ENCODE data around the gene AVL9. TPM values are rescaled to one million over a fixed set of nuclear protein-coding genes. Genes with fewer than 3 reads are reported as not detected.

AVL9 gene
- total RNA-seq, 2 donors from 2014 or later, result 21.9 to 27.8 TPM

- H3K27ac ChIP-seq, result no peak overlapping the region
- intact Hi-C loops (cut with DNase I), result no loop called here
- no peak overlapping the region for H3K4me3 ChIP-seq
- TF ChIP-seq, protein P1, sequence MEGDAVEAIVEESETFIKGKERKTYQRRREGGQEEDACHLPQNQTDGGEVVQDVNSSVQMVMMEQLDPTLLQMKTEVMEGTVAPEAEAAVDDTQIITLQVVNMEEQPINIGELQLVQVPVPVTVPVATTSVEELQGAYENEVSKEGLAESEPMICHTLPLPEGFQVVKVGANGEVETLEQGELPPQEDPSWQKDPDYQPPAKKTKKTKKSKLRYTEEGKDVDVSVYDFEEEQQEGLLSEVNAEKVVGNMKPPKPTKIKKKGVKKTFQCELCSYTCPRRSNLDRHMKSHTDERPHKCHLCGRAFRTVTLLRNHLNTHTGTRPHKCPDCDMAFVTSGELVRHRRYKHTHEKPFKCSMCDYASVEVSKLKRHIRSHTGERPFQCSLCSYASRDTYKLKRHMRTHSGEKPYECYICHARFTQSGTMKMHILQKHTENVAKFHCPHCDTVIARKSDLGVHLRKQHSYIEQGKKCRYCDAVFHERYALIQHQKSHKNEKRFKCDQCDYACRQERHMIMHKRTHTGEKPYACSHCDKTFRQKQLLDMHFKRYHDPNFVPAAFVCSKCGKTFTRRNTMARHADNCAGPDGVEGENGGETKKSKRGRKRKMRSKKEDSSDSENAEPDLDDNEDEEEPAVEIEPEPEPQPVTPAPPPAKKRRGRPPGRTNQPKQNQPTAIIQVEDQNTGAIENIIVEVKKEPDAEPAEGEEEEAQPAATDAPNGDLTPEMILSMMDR (IDR thresholded peaks at IDR 0.05), result no peak
- TF ChIP-seq POLR2A (IDR thresholded peaks at IDR 0.05) (no peak), POLR2AphosphoS5 (IDR thresholded peaks at IDR 0.05) (no peak)
- WGBS, result 96% methylated on average over 5 of the region's 5 CpGs
- no peaks in the 10 kb centered on the region for H3K27me3 ChIP-seq (replicated peaks; ENCODE audit: insufficient read depth)
- H3K36me3 ChIP-seq, result no peaks in the 10 kb centered on the region
- no peaks in the 10 kb centered on the region for H3K9me3 ChIP-seq
- no peak for DNase-seq (ENCODE audit: low spot score)
- H3K4me1 ChIP-seq (replicated peaks), result no peaks in the 10 kb centered on the region
These were observed 37.4 kb downstream of the AVL9 start for GRCh38 chr7:32532716-32533115.

DNA sequence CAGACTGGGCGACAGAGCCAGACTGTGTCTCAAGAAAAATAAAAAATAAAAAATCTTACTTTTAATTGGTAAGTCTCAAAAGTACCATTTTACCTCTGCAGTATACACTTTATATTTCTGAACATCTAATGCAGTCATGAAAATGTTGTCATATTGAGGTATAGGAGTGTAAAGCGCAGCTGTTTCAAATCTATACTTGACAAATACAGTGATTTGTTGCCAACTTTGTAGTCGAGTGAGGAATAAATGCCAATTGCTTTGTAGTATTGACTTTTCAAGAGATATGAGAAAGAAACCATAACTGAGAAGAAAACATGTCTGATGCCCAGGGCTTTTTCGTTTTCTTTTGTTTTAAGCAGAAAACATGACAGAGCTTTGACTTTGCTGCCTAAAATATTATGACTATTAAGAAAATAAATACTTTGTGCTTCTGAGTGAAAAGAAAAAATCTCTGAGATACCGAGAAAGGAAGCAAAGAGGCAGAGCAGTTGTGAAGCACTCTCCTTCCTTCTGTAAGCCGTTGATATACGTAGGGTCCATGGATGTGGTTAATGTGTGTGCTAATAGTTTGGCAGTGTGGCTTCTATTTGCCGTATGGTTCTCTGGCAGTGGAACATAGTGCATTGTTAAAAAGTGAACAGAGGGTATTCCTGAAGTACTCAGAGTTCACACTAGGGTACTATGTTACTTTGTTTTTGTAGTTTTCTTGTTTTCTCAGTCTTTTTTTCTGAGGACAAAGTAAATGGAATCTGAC, 38.2 kb downstream of the AVL9 start:
- no peaks in the 10 kb centered on the region for H3K9me3 ChIP-seq
- WGBS, result 53% methylated on average over 8 of the region's 8 CpGs
- TF ChIP-seq, protein P1 (IDR thresholded peaks at IDR 0.05), result no peak
- TF ChIP-seq POLR2A (IDR thresholded peaks at IDR 0.05), result no peak
- no peak for TF ChIP-seq POLR2AphosphoS5 (IDR thresholded peaks at IDR 0.05)
- no peak overlapping the region for H3K27ac ChIP-seq
- no peaks in the 10 kb centered on the region for H3K27me3 ChIP-seq (replicated peaks; ENCODE audit: insufficient read depth)
- no peaks in the 10 kb centered on the region for H3K4me1 ChIP-seq (replicated peaks)
- DNase-seq (ENCODE audit: low spot score), result no peak
- intact Hi-C loops (cut with DNase I), result no loop called here
- H3K4me3 ChIP-seq, result no peak overlapping the region
- no peaks in the 10 kb centered on the region for H3K36me3 ChIP-seq

DNA sequence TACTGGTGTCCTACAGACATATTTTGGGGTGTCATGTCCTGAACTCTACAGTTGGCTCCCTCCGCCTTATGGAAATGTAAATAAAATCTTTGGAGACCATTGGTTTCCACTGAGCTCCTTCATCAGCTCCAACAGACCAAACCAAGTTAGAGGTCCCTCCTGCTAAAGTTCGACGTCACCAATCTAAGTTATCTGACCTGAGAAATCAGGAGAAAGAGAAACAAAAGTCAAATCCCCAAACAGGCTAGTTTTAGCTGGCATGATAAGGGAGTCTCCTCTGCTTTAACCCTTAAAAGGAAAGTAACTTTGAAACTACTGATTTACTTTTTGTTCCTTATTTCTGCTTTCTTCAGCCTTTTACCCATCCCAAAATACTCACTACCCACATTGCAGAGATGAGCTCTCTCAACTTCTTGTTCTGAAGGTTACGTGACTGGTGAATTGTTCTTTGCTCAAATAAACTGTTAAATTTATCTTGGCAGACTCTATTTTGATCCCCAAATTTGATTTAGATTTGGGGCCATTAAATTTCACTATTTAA, 39.9 kb downstream of the AVL9 start:
- WGBS, result 88% methylated on average over 4 of the region's 4 CpGs
- H3K36me3 ChIP-seq, result no peaks in the 10 kb centered on the region
- TF ChIP-seq POLR2A (IDR thresholded peaks at IDR 0.05) (no peak), POLR2AphosphoS5 (IDR thresholded peaks at IDR 0.05) (no peak)
- TF ChIP-seq, protein P1 (IDR thresholded peaks at IDR 0.05), result no peak
- no peak for DNase-seq (ENCODE audit: low spot score)
- no peak overlapping the region for H3K27ac ChIP-seq
- H3K9me3 ChIP-seq, result no peaks in the 10 kb centered on the region
- intact Hi-C loops (cut with DNase I), result no loop called here
- H3K4me1 ChIP-seq (replicated peaks), result no peaks in the 10 kb centered on the region
- no peak overlapping the region for H3K4me3 ChIP-seq
- no peaks in the 10 kb centered on the region for H3K27me3 ChIP-seq (replicated peaks; ENCODE audit: insufficient read depth)

DNA sequence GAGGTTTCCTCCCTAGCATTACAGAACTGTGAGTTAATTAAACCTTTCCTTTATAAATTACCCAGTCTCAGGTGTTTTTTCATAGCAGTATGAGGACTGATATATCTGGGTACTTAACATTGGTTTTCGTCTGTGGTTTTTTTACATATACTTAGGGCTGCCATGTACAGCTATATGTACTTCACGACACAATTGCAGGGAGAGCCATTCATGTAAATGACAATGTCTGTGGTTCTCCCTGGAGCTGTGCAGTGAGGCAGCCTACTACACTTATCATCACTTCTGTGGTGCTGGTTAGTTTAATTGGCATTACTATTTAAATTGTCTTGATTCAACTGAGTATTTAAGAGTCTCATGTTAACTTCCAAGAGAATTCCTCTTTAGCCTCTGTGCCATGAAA, 40.7 kb downstream of the AVL9 start:
- H3K27me3 ChIP-seq (replicated peaks; ENCODE audit: insufficient read depth), result no peaks in the 10 kb centered on the region
- no peak for DNase-seq (ENCODE audit: low spot score)
- H3K36me3 ChIP-seq, result no peaks in the 10 kb centered on the region
- H3K9me3 ChIP-seq, result no peaks in the 10 kb centered on the region
- TF ChIP-seq POLR2AphosphoS5 (IDR thresholded peaks at IDR 0.05) (no peak), POLR2A (IDR thresholded peaks at IDR 0.05) (no peak)
- TF ChIP-seq, protein P1 (IDR thresholded peaks at IDR 0.05), result no peak
- H3K4me1 ChIP-seq (replicated peaks), result no peaks in the 10 kb centered on the region
- WGBS, result 97% methylated on average over 2 of the region's 2 CpGs
- intact Hi-C loops (cut with DNase I), result no loop called here
- H3K27ac ChIP-seq, result no peak overlapping the region
- no peak overlapping the region for H3K4me3 ChIP-seq

DNA sequence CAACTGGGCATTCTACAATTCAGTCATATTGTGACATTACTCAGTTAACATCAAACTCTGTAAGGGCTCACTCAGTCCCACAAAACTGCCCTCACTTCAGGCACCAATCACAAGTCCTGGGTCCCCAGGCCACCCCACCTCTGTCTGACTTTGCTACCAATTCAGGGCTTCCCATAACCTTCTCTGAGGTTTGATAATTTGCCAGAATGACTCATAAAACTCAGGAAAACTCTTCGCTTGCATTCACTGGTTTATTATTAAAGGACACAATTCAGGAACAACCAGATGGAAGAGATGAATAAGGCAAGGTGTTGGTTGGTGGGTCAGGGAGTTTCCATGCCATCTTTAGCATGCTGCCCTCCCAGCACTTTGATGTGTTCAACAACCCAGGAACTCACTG, 41.3 kb downstream of the AVL9 start:
- TF ChIP-seq, protein P1 (IDR thresholded peaks at IDR 0.05), result no peak
- TF ChIP-seq POLR2A (IDR thresholded peaks at IDR 0.05) (no peak), POLR2AphosphoS5 (IDR thresholded peaks at IDR 0.05) (no peak)
- intact Hi-C loops (cut with DNase I), result no loop called here
- H3K36me3 ChIP-seq, result no peaks in the 10 kb centered on the region
- H3K9me3 ChIP-seq, result no peaks in the 10 kb centered on the region
- no peak overlapping the region for H3K27ac ChIP-seq
- no peaks in the 10 kb centered on the region for H3K27me3 ChIP-seq (replicated peaks; ENCODE audit: insufficient read depth)
- 10% methylated on average over 1 of the region's 1 CpG for WGBS
- no peak for DNase-seq (ENCODE audit: low spot score)
- no peaks in the 10 kb centered on the region for H3K4me1 ChIP-seq (replicated peaks)
- no peak overlapping the region for H3K4me3 ChIP-seq
